NCI-H146 treated with DMSO at 0.1 percent for 48 hours (cell line): ENCODE data around the gene OIT3.
A peak's percentile ranks its signal among the peaks of the same experiment; 100 is the strongest.

ENCODE experiments used
- DNase-seq: peaks from one replicate; lab custom pipeline; 2025; ENCODE audit not compliant: unreplicated experiment; lab: John Stamatoyannopoulos, UW

OIT3 gene

DNA sequence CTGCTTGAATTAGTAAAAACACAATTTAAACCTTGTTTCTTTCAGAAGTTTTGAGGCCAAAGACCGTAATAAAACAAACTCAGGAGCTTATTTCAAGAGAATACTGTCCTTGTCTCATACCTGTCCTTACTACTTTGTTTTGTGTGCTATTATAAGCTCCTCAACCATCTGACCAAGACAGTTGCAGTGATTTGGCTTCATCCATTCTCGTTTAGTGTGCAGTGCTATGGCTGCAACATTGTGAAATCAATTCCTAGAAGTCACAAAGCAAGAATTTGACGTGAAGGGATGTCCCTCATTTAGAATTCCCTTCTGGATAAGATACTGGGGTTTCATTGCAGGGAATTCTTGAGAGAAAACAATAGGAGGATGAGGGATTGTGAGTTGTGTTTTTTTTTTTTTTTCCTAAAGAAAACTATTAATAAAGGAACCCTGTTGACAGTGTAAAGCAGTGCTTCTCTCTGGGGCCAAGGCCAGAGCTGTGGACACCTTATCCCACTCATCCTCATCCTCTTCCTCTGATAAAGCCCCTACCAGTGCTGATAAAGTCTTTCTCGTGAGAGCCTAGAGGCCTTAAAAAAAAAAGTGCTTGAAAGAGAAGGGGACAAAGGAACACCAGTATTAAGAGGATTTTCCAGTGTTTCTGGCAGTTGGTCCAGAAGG is at the start of gene OIT3:
OIT3 (plus strand) TSS at position 604 of the 663 bp plus-strand sequence. CDS start 60 bp downstream, outside the sequence.
- DNase-seq = no peak

GRCh38 chr10:72846238-72846637 is 47.3 kb upstream of the OIT3 start:
- no peak for DNase-seq

DNA sequence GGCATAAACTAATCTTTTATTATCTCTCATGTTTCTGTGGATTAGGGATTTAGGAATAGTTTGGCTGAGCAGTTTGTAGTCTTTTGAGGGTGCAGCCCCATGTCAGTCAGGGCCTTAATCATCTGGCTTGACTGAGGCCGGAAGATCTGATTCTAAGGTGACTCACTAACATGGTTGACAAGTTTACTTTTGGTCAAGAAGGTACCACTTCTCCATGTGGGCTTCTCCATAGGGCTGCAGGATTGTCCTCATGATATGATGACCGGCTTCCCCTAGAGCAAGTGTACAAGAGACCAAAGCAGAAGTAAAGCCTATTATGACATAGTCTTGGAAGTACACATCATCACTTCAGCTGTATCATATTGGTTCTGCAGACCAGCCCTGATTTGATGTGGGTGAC is 45.9 kb upstream of the OIT3 start:
- DNase-seq = no peak

DNA sequence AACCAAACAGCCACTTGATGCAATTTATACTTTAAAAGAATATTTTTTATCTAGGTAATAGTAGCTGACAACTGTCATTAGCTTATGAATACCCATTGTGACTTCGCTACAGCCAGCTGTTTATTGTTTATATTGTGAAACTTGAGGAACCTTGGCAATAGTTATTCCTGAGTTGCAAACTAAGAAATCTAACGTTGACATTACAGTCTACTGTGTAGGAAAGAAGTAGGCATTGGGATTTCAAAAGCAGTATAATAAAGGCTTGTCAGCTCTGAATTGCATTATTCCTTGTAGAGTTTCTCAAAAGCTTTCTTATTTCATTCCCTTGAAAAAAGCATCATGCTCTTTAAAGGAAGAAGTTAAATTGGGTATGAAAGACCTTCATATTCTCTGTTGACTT is 42.7 kb upstream of the OIT3 start:
- no peak for DNase-seq

DNA sequence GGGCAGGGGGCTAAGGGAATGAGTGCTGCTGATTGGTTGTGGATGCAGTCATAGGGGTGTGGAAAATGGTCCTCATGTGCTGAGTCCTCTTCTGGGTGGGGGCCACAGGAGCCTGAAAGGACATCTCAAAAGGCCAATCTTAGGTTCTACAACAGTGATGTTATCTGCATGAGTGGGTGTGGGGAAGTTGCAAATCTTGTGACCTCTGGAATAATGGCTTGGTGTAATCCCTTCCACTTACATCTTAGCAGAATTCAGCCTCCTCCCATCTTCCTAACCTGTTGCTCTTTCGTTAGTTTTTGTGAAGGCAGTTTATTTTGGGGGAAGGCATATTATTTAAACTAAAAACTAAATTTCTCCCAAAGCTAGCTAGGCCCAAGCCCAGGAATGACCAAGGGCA is 42.0 kb upstream of the OIT3 start:
- DNase-seq = no peak

DNA sequence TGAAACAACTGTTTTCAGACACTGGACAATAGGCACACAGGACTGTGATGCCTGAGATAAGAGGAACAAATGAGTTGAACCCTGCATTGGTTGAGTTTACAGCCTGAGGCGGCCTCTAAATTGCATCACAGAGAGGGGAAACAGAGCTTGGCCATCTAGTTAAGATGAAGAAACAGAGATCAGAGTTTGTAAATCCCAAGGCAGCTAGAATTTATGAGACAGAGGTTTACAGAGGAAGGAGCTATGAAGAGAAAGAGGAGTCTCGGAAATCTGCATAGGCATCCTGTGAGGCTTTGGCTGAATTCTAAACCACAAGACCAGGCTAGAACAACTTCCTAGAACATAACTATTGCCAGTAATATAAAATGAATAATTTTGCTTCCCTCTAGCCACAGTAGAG is 41.0 kb upstream of the OIT3 start:
- DNase-seq = no peak

GRCh38 chr10:72855129-72855528 is 38.4 kb upstream of the OIT3 start:
- DNase-seq = no peak

DNA sequence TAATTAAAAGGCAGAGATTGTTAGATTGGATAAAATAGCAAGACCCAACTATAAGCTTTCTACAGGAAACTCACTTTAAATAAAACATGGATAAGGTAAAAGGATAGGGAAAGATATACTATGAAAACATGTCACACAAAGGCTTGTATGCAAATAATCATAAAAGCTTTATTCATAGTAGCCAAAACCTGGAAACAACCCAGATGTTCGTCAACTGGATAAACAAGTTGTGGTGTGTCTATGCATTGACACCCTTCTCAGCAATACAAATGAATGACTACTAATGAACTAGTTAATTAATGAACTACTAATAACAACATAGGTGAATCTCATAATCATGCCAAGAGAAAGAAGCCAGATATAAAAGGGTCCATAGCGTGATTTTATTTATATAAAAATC is 37.7 kb upstream of the OIT3 start:
- DNase-seq = no peak

GRCh38 chr10:72858067-72858466 is 35.5 kb upstream of the OIT3 start:
- no peak for DNase-seq

DNA sequence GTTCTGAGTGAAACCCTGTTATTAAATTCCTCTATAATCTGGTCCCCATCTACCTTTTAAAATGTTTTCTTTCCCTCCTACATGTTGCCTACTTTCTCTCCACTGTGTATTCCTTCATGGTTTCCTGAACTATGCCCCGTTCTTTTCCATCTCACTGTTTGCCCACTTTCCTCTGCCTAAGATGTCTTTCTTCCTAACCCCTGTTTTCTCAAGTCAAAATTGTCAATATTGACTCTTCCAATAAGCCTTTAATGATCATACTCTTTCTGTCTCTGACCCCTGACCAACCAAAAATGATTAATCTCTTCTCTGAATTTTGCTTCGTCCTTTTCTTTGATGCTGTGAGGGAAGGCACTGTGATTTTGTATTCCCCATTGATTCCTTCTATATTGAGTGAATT is 30.6 kb upstream of the OIT3 start:
- no peak for DNase-seq

GRCh38 chr10:72875250-72876055 is 18.1 kb upstream of the OIT3 start:
- peak; percentile 10 for DNase-seq

DNA sequence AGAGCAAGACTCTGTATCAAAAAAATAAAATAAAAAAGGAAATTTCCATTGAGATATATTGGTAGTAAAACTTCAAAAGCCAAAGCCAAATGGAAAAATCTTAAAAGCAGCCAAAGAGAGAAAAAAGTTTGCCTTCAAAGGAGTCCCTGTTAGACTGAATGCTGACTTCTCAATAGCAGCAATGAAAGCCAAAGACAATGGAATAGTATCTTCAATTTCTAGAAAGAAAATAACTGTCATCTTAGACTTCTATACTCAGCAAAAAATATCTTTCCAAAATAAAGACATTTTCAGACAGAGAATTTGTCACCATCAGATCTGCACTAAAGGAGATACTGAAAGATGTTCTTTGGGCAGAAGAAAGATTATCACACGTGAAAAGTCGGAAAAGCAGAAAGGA is 14.3 kb upstream of the OIT3 start:
- DNase-seq = no peak

DNA sequence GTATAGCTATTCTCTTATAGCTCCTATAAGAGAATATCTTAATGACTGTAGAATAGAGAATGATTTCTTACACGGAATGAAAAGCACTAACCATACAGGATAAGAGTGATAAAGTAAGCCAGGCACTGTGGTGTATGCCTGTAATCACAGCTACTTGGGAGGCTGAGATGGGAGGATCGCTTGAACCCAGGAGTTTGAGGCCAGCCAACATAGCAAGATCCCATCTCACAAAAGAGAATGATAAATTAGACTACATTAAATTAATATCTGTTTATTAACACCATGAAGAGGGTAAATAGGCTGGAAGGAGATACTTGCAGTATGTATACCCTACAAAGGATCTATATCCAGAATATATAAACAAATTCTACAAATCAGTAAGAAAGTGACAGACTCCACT is 12.2 kb upstream of the OIT3 start:
- DNase-seq = no peak

DNA sequence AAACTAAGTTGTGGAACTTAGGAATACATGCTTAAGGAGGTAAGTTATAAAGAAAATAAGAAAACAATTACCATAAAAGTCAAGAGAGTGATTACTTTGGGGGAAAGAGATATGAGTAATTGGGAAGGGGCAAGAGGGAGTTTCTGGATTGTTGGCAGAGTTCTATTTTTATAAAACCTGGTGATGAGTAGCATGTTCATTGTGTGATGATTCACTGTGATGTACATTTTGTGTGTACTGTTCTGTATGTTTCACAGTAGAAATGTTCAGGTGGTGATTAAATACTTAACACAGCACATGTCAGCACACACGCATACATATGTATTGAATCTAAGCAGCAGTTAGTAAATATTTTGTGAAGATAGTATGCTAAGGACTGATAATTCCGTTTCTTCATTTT is 9.7 kb upstream of the OIT3 start:
- DNase-seq = no peak

GRCh38 chr10:72885953-72886352 is 7.6 kb upstream of the OIT3 start:
- no peak for DNase-seq

GRCh38 chr10:72886621-72887020 is 6.9 kb upstream of the OIT3 start:
- DNase-seq = peak; percentile 21

GRCh38 chr10:72887043-72887442 is 6.5 kb upstream of the OIT3 start:
- DNase-seq = no peak

- no peak for DNase-seq
Observed at GRCh38 chr10:72888151-72888638, 5.3 kb upstream of the OIT3 start.

DNA sequence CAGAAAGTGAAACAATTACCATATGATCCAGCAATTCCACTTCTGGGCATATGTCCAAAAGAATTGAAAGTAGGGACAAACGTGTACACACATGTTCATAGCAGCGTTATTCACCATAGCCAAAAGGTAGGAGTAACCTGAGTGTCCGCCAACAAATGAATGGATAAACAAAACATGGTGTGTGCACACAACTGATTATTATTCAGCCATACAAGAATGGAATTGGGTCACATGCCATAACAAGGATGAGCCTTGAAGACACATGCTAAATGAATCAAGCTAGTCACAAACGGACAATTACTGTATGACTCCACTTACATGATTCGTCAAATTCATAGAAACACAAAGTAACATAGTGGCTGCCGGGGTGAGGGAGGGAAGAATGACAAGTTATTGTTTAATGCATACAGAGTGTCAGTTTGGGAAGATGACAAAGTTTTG is 4.1 kb upstream of the OIT3 start:
- peak; percentile 23 for DNase-seq

DNA sequence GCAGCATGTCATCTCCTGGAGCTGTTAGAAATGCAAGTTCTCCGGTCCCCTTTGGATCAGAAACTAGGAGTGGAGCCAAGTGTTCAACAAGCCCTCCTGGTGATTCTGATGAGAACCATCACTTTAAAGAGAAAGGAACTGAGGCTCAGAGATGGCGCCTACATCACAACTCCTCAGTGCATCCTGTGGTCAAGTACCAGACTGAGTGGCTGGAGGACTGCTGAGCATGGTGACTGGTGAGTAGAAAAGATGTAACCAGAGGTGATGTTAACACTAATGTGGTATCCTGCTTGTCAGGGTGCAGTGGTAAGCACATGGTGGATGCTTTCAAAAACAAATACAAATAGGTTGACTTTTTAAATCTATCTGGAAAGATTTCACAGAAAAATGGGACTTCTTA is 3.5 kb upstream of the OIT3 start:
- no peak for DNase-seq

- no peak for DNase-seq
Observed at GRCh38 chr10:72895236-72895850, 1.8 kb downstream of the OIT3 start.

DNA sequence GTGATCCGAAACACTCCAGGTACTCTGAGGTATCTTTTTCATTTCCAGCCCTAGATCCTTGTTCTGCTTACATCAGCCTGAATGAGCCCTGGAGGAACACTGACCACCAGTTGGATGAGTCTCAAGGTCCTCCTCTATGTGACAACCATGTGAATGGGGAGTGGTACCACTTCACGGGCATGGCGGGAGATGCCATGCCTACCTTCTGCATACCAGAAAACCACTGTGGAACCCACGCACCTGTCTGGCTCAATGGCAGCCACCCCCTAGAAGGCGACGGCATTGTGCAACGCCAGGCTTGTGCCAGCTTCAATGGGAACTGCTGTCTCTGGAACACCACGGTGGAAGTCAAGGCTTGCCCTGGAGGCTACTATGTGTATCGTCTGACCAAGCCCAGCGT is 5.1 kb downstream of the OIT3 start:
- no peak for DNase-seq
